ENCODE measurements around the gene TBX19. TPM values are rescaled to one million over a fixed set of nuclear protein-coding genes. Genes with fewer than 3 reads are reported as not detected.

TBX19 gene
- total and polyA plus RNA-seq, 5 donors from 2014 or later, result 1.3 to 3.8 (median 2.1) TPM

GRCh38 chr1:168324745-168325425 lies 44.2 kb downstream of the TBX19 start:
- Mint-ChIP-seq H3K27me3 (peaks cover 4% of the 10 kb centered on the region), H3K36me3 (peaks cover 15% of the 10 kb centered on the region), H3K9me3 (peaks cover 0 to 3% (median 0%) of the 10 kb centered on the region in 7 donors), H3K4me3 (no peak overlapping the region), H3K4me1 (no peaks in the 10 kb centered on the region), H3K27ac (no peak overlapping the region)
- H3K4me1 ChIP-seq (ENCODE audit: control insufficient read depth, insufficient read depth, low read length, poor library complexity, severe bottlenecking), result no peaks in the 10 kb centered on the region
- H3K9me3 ChIP-seq (ENCODE audit: control insufficient read depth in 2 of 2, low read length in 2 of 2), result no peaks in the 10 kb centered on the region
- no peak overlapping the region for H3K27ac ChIP-seq (ENCODE audit: insufficient read depth, low read length, poor library complexity, severe bottlenecking)
- no peak overlapping the region for H3K4me3 ChIP-seq (ENCODE audit: low read depth, low read length)
- ATAC-seq (ENCODE audit: low read depth in 2 of 2) (no peak), DNase-seq (no peak)
- H3K27me3 ChIP-seq (ENCODE audit: control insufficient read depth, insufficient read depth, low read length), result no peaks in the 10 kb centered on the region
- H3K36me3 ChIP-seq (ENCODE audit: control insufficient read depth, insufficient read depth, low read length), result no peaks in the 10 kb centered on the region

- ATAC-seq (ENCODE audit: low read depth in 2 of 2) (no peak), DNase-seq (no peak)
- Mint-ChIP-seq H3K27me3 (peaks cover 4% of the 10 kb centered on the region), H3K4me1 (no peaks in the 10 kb centered on the region), H3K4me3 (no peak overlapping the region), H3K9me3 (peaks cover 0 to 3% (median 0%) of the 10 kb centered on the region in 7 donors), H3K27ac (no peak overlapping the region), H3K36me3 (peaks cover 18% of the 10 kb centered on the region)
- H3K4me1 ChIP-seq (ENCODE audit: control insufficient read depth, insufficient read depth, low read length, poor library complexity, severe bottlenecking), result no peaks in the 10 kb centered on the region
- no peaks in the 10 kb centered on the region for H3K36me3 ChIP-seq (ENCODE audit: control insufficient read depth, insufficient read depth, low read length)
- no peaks in the 10 kb centered on the region for H3K9me3 ChIP-seq (ENCODE audit: control insufficient read depth in 2 of 2, low read length in 2 of 2)
- no peaks in the 10 kb centered on the region for H3K27me3 ChIP-seq (ENCODE audit: control insufficient read depth, insufficient read depth, low read length)
- H3K27ac ChIP-seq (ENCODE audit: insufficient read depth, low read length, poor library complexity, severe bottlenecking), result no peak overlapping the region
- H3K4me3 ChIP-seq (ENCODE audit: low read depth, low read length), result no peak overlapping the region
Measured at GRCh38 chr1:168328731-168329364, 48.2 kb downstream of the TBX19 start.

GRCh38 chr1:168330285-168330684 lies 49.6 kb downstream of the TBX19 start:
- no peaks in the 10 kb centered on the region for H3K9me3 Mint-ChIP-seq
- peaks cover 4% of the 10 kb centered on the region for H3K27me3 Mint-ChIP-seq
- H3K36me3 ChIP-seq (ENCODE audit: control insufficient read depth, insufficient read depth, low read length), result no peaks in the 10 kb centered on the region
- no peak for ATAC-seq (ENCODE audit: low read depth in 2 of 2)
- H3K9me3 ChIP-seq (ENCODE audit: control insufficient read depth in 2 of 2, low read length in 2 of 2), result no peaks in the 10 kb centered on the region
- no peak for DNase-seq
- H3K27ac ChIP-seq (ENCODE audit: insufficient read depth, low read length, poor library complexity, severe bottlenecking), result no peak overlapping the region
- no peak overlapping the region for H3K27ac Mint-ChIP-seq
- no peaks in the 10 kb centered on the region for H3K27me3 ChIP-seq (ENCODE audit: control insufficient read depth, insufficient read depth, low read length)
- H3K4me1 ChIP-seq (ENCODE audit: control insufficient read depth, insufficient read depth, low read length, poor library complexity, severe bottlenecking), result no peaks in the 10 kb centered on the region
- H3K4me3 ChIP-seq (ENCODE audit: low read depth, low read length), result no peak overlapping the region
- no peak overlapping the region for H3K4me3 Mint-ChIP-seq
- H3K4me1 Mint-ChIP-seq, result no peaks in the 10 kb centered on the region
- peaks cover 11% of the 10 kb centered on the region for H3K36me3 Mint-ChIP-seq

- Histone ChIP-seq H3K4me3 (ENCODE audit: low read depth, low read length) (no peak overlapping the region), H3K4me1 (ENCODE audit: control insufficient read depth, insufficient read depth, low read length, poor library complexity, severe bottlenecking) (no peaks in the 10 kb centered on the region), H3K27ac (ENCODE audit: insufficient read depth, low read length, poor library complexity, severe bottlenecking) (no peak overlapping the region), H3K27me3 (ENCODE audit: control insufficient read depth, insufficient read depth, low read length) (no peaks in the 10 kb centered on the region), H3K36me3 (ENCODE audit: control insufficient read depth, insufficient read depth, low read length) (no peaks in the 10 kb centered on the region), H3K9me3 (ENCODE audit: control insufficient read depth in 2 of 2, low read length in 2 of 2) (no peaks in the 10 kb centered on the region)
- H3K4me3 Mint-ChIP-seq, result no peak overlapping the region
- no peak overlapping the region for H3K27ac Mint-ChIP-seq
- no peak for ATAC-seq (ENCODE audit: low read depth in 2 of 2)
- H3K27me3 Mint-ChIP-seq, result peaks cover 6% of the 10 kb centered on the region
- peaks cover 8% of the 10 kb centered on the region for H3K36me3 Mint-ChIP-seq
- no peaks in the 10 kb centered on the region for H3K9me3 Mint-ChIP-seq
- no peak for DNase-seq
- H3K4me1 Mint-ChIP-seq, result peaks cover 0 to 3% (median 0%) of the 10 kb centered on the region in 4 donors
Measured at GRCh38 chr1:168331569-168331968, 50.9 kb downstream of the TBX19 start.

- ATAC-seq (ENCODE audit: low read depth in 2 of 2) (no peak), DNase-seq (no peak)
- Mint-ChIP-seq H3K27ac (no peak overlapping the region), H3K4me3 (no peak overlapping the region), H3K36me3 (peaks cover 8% of the 10 kb centered on the region), H3K4me1 (peaks cover 0 to 3% (median 0%) of the 10 kb centered on the region in 4 donors), H3K27me3 (peaks cover 9% of the 10 kb centered on the region), H3K9me3 (no peaks in the 10 kb centered on the region)
- Histone ChIP-seq H3K4me3 (ENCODE audit: low read depth, low read length) (no peak overlapping the region), H3K9me3 (ENCODE audit: control insufficient read depth in 2 of 2, low read length in 2 of 2) (no peaks in the 10 kb centered on the region), H3K27ac (ENCODE audit: insufficient read depth, low read length, poor library complexity, severe bottlenecking) (no peak overlapping the region), H3K36me3 (ENCODE audit: control insufficient read depth, insufficient read depth, low read length) (no peaks in the 10 kb centered on the region), H3K4me1 (ENCODE audit: control insufficient read depth, insufficient read depth, low read length, poor library complexity, severe bottlenecking) (no peaks in the 10 kb centered on the region), H3K27me3 (ENCODE audit: control insufficient read depth, insufficient read depth, low read length) (no peaks in the 10 kb centered on the region)
Measured at GRCh38 chr1:168333562-168334276, 53.0 kb downstream of the TBX19 start.

- Mint-ChIP-seq H3K4me3 (no peak overlapping the region), H3K36me3 (peaks cover 8% of the 10 kb centered on the region), H3K27me3 (peaks cover 9% of the 10 kb centered on the region), H3K27ac (peak overlapping the region in 1 of 3 donors; percentile 33), H3K9me3 (no peaks in the 10 kb centered on the region), H3K4me1 (peaks cover 0 to 3% (median 0%) of the 10 kb centered on the region in 4 donors)
- H3K27ac ChIP-seq (ENCODE audit: insufficient read depth, low read length, poor library complexity, severe bottlenecking), result no peak overlapping the region
- no peaks in the 10 kb centered on the region for H3K36me3 ChIP-seq (ENCODE audit: control insufficient read depth, insufficient read depth, low read length)
- H3K27me3 ChIP-seq (ENCODE audit: control insufficient read depth, insufficient read depth, low read length), result no peaks in the 10 kb centered on the region
- no peaks in the 10 kb centered on the region for H3K4me1 ChIP-seq (ENCODE audit: control insufficient read depth, insufficient read depth, low read length, poor library complexity, severe bottlenecking)
- DNase-seq (no peak), ATAC-seq (ENCODE audit: low read depth in 2 of 2) (no peak)
- no peaks in the 10 kb centered on the region for H3K9me3 ChIP-seq (ENCODE audit: control insufficient read depth in 2 of 2, low read length in 2 of 2)
- H3K4me3 ChIP-seq (ENCODE audit: low read depth, low read length), result no peak overlapping the region
Measured at GRCh38 chr1:168335500-168335899, 54.8 kb downstream of the TBX19 start.

GRCh38 chr1:168338589-168339503 lies 58.2 kb downstream of the TBX19 start:
- Mint-ChIP-seq H3K27me3 (peaks cover 14% of the 10 kb centered on the region), H3K36me3 (peaks cover 3% of the 10 kb centered on the region), H3K27ac (no peak overlapping the region), H3K9me3 (no peaks in the 10 kb centered on the region), H3K4me3 (no peak overlapping the region), H3K4me1 (peaks cover 4 to 21% (median 10%) of the 10 kb centered on the region in 4 donors)
- no peak overlapping the region for H3K27ac ChIP-seq (ENCODE audit: insufficient read depth, low read length, poor library complexity, severe bottlenecking)
- H3K4me3 ChIP-seq (ENCODE audit: low read depth, low read length), result no peak overlapping the region
- DNase-seq (no peak), ATAC-seq (ENCODE audit: low read depth in 2 of 2) (no peak)
- H3K27me3 ChIP-seq (ENCODE audit: control insufficient read depth, insufficient read depth, low read length), result no peaks in the 10 kb centered on the region
- H3K36me3 ChIP-seq (ENCODE audit: control insufficient read depth, insufficient read depth, low read length), result no peaks in the 10 kb centered on the region
- no peaks in the 10 kb centered on the region for H3K9me3 ChIP-seq (ENCODE audit: control insufficient read depth in 2 of 2, low read length in 2 of 2)
- H3K4me1 ChIP-seq (ENCODE audit: control insufficient read depth, insufficient read depth, low read length, poor library complexity, severe bottlenecking), result peaks cover 13% of the 10 kb centered on the region
